ENCODE measurements around the gene HOXA7.

The HOXA7 gene

DNA sequence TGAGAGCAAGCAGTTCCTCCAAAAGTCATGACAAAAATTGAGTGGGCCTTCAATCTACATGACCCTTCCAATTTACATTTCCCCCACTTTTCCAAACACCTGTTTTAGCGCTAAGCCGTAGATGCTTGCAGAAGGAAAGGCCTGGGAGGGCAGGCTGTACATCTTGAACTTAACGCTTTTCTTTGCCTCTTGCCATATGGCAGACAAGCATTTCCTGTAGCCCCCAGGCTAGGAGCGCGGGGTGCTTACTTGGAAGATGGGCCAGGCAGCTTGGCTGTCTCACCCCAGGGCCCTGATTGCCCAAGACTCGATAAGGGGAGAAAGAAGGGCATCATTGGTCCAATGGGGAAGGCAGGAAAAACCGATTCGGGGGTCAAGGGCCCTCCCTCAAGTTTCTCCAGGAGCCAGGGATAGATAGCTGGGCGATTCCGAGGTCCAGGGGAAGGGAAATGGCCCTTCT, 15.9 kb upstream of the HOXA7 start:
- peaks cover 98% of the 10 kb centered on the region for H3K27me3 ChIP-seq (replicated peaks)

DNA sequence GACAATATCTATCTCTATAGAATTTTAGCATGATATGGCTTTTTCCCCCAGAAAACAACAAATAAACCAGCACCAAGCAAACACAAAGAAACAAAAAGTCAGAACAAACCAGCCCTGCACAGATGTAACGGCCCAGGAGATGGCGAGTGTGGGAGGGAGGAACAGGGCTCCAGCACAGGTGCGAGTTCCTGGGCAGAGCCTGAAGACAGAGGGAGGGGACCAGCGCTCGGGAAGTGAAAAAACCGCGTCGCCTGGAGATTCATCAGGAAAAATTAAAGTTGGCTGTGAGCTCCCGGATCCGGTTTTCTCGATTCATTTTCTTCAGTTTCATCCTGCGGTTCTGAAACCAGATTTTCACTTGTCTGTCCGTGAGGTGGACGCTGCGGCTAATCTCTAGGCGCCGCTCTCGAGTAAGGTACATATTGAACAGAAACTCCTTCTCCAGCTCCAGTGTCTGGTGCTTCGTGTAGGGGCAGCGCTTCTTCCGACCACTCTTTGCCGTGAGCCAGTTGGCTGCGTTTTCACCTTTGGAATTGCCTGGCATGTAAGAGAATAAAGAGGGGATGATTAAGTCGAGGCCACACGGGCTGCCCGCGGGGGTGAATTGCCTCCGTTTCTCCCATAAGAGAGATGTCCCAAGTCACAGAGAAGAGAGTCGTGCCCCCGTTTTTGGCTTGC, 15.3 kb upstream of the HOXA7 start:
- Histone ChIP-seq H3K36me3 (replicated peaks) (no peaks in the 10 kb centered on the region), H3K27me3 (replicated peaks) (peaks cover 98% of the 10 kb centered on the region), H3K4me3 (ENCODE audit: low read depth, low read length) (no peak overlapping the region), H3K27ac (no peak overlapping the region)
- no peak for TF ChIP-seq CTCF (IDR thresholded peaks at IDR 0.05; ENCODE audit: low read depth, low read length, missing control alignments)
- no peak for DNase-seq
- in situ Hi-C loops (cut with HindIII; ENCODE audit: low pct_ligation_motif_present, low sequenced_read_pairs), result no loop called here

More for the DNA sequence above, 15.9 kb upstream of the HOXA7 start:
- Histone ChIP-seq H3K36me3 (replicated peaks) (no peaks in the 10 kb centered on the region), H3K4me3 (ENCODE audit: low read depth, low read length) (no peak overlapping the region), H3K27ac (no peak overlapping the region)
- TF ChIP-seq CTCF (IDR thresholded peaks at IDR 0.05; ENCODE audit: low read depth, low read length, missing control alignments), result no peak
- no peak for DNase-seq
- in situ Hi-C loops (cut with HindIII; ENCODE audit: low pct_ligation_motif_present, low sequenced_read_pairs), result no loop called here

- no peak for DNase-seq
- Histone ChIP-seq H3K4me3 (ENCODE audit: low read depth, low read length) (no peak overlapping the region), H3K27me3 (replicated peaks) (peaks cover 98% of the 10 kb centered on the region), H3K27ac (no peak overlapping the region), H3K36me3 (replicated peaks) (no peaks in the 10 kb centered on the region)
- in situ Hi-C loops (cut with HindIII; ENCODE audit: low pct_ligation_motif_present, low sequenced_read_pairs), result no loop called here
- no peak for TF ChIP-seq CTCF (IDR thresholded peaks at IDR 0.05; ENCODE audit: low read depth, low read length, missing control alignments)
These were observed 14.8 kb upstream of the HOXA7 start for GRCh38 chr7:27171325-27171636.

- in situ Hi-C loops (cut with HindIII; ENCODE audit: low pct_ligation_motif_present, low sequenced_read_pairs), result no loop called here
- Histone ChIP-seq H3K27ac (no peak overlapping the region), H3K36me3 (replicated peaks) (no peaks in the 10 kb centered on the region), H3K4me3 (ENCODE audit: low read depth, low read length) (no peak overlapping the region), H3K27me3 (replicated peaks) (peaks cover 98% of the 10 kb centered on the region)
- no peak for DNase-seq
- no peak for TF ChIP-seq CTCF (IDR thresholded peaks at IDR 0.05; ENCODE audit: low read depth, low read length, missing control alignments)
These were observed 14.2 kb upstream of the HOXA7 start for GRCh38 chr7:27170426-27171324.

- in situ Hi-C loops (cut with HindIII; ENCODE audit: low pct_ligation_motif_present, low sequenced_read_pairs), result loop anchor here (10.0 kb wide), 1 partner anchor 795 kb away; no protein-coding TSS in a partner anchor
- no peak for DNase-seq
- Histone ChIP-seq H3K4me3 (ENCODE audit: low read depth, low read length) (no peak overlapping the region), H3K36me3 (replicated peaks) (no peaks in the 10 kb centered on the region), H3K27ac (no peak overlapping the region), H3K27me3 (replicated peaks) (peaks cover 98% of the 10 kb centered on the region)
- no peak for TF ChIP-seq CTCF (IDR thresholded peaks at IDR 0.05; ENCODE audit: low read depth, low read length, missing control alignments)
These were observed 13.4 kb upstream of the HOXA7 start for GRCh38 chr7:27169658-27170425.

Data from brain microvascular endothelial cell (primary cell).